HT1080 (cell line): ENCODE data around the gene PDCD11. TPM values are rescaled to one million over a fixed set of nuclear protein-coding genes. Genes with fewer than 3 reads are reported as not detected.

ENCODE experiments used
- total RNA-seq: library from RNA; depleted of rRNA; stranded (reverse); fragments of >200 nt; shearing (Covaris generic); gene quantifications from 2 replicates; pipeline ENCODE4 v1.2.3, GENCODE V29; 2014; rRNA removed

The PDCD11 gene
- total RNA-seq, 1 experiment from 2014 or later: 86.0 TPM

Other genes starting within 250 kb of the PDCD11 start
- 29.2 and 40.0 TPM in 2 replicates for gene NT5C2, start 203.4 kb upstream of the PDCD11 start, total RNA-seq
- not detected in 2 replicates for gene RPEL1, start 150.7 kb upstream of the PDCD11 start, total RNA-seq
- not detected in 2 replicates for gene INA, start 119.5 kb upstream of the PDCD11 start, total RNA-seq
- gene PCGF6, start 45.5 kb upstream of the PDCD11 start, total RNA-seq: 16.6 and 17.5 TPM in 2 replicates
- 13.5 and 15.7 TPM in 2 replicates for gene TAF5, start 28.6 kb upstream of the PDCD11 start, total RNA-seq
- 285 and 369 TPM in 2 replicates for gene ATP5MK, start 151 bp upstream of the PDCD11 start, total RNA-seq
- not detected in 2 replicates for gene CALHM2, start 55.7 kb downstream of the PDCD11 start, total RNA-seq
- not detected in 2 replicates for gene CALHM1, start 62.3 kb downstream of the PDCD11 start, total RNA-seq
- gene CALHM3, start 82.6 kb downstream of the PDCD11 start, total RNA-seq: not detected in 2 replicates
- gene NEURL1, start 97.1 kb downstream of the PDCD11 start, total RNA-seq: not detected in 2 replicates